HL-60/S4 treated with retinoic acid at 250 ng/mL for 4 days and 3 days (cell line): ENCODE results near the gene CES2.

Source experiments
- in situ Hi-C: fragments of 300-500 bp; cut with MboI; formaldehyde crosslinking; loops from 2 replicates; pipeline ENCODE4 v1.7.0; 2022; ENCODE audit warnings: low sequenced_read_pairs

Gene CES2

DNA sequence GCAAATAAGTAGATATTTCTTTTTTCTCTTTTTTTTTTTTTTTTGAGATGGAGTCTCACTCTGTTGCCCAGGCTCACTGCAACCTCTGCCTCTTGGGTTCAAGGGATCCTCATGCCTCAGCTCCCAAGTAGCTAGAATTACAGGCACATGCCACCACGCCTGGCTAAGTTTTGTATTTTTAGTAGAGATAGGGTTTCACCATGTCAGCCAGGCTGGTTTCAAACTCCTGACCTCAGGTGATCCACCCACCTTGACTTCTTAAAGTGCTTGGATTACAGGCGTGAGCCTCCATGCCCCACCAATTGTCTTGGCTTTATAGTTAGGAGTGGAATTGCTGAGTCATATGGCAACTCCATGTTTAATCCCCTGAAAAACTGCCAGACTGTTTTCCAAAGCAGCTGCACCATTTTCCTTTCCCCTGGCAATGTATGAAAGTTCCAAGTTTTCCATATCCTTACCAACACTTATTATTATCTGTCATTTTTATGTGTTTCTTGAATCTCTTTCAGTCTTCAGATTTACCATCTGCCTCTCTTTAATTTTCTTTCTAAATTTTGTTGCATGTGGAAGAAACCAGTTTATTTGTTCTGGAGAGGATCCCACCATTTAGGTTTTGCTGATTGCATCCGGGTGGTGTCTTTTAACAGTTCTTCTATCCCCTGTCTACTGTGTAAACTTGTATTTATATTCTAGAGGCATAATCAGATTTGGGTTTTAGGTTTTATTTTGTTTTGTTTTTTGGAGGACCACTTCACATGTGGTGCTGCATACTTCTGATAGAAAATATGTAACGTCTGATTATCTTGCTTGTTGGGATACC, 15.9 kb downstream of the CES2 start:
- in situ Hi-C loops: loop anchor here (25.0 kb wide), 2 partner anchors 211 to 486 kb away; partner anchors contain the start of genes B3GNT9, FBXL8, HSD11B2 and HSF4

DNA sequence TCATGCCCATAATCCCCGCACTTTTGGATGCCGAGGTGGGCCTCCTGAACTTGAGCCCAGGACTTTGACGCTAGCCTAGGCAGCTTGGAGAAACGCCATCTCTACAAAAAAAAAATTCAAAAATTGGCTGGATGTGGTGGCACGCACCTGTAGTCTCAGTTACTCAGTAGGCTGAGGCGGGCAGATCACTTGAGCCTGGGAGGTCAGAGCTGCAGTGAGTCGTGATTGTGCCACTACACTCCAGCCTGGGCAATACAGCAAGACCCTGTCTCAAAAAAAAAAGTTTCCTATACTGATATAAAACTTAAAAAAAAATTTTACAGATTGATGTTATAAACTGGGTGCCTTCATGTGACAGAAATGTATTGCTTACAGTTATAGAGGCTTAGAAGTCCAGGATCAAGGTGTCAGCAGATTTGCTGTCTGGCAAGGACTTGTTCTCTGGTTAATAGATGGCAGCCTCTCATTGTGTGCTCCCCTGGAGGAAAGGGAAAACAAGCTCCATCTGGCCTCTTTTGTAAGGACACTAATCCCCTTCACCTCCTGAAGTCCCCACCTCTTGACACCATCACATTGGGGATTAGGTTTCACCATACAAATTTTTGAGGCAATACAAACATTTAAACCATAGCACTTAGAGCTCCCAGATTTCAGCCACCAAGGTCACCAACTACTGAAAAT, 17.3 kb downstream of the CES2 start:
- in situ Hi-C loops: loop anchor here (25.0 kb wide), 2 partner anchors 210 to 485 kb away; partner anchors contain the start of genes B3GNT9, FBXL8, HSD11B2 and HSF4

DNA sequence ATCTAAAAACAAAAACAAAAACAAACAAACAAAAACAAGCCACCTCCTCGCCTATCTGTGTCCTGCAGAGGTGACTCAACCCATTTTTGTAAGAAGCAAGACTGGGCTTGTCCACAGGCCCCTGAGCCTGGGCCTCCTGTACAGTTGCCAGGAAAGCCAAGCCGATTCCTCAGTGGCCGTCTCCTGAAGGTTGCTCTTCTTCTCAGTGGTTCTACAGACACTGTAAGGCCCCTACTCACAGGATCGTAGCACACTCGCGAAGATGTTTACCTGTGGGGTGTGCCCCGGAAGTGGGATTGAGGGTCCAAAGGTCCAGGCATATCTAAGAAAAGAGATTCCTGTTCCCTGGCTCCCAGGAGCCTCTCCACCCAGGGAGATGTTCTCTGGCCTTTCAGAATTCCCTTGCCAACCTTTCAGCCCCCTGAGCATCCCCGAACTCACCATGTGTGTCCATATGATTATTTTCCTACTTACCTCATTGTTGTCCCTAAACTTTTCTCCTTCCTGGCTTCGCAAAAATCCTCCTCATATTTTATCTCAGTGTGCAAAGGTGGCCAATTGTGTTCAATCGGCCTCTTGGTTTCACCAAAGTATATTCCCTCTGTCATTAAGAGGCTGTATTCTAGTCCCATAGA, 18.3 kb downstream of the CES2 start:
- in situ Hi-C loops: loop anchor here (25.0 kb wide), 2 partner anchors 209 to 484 kb away; partner anchors contain the start of genes B3GNT9, FBXL8, HSD11B2 and HSF4

DNA sequence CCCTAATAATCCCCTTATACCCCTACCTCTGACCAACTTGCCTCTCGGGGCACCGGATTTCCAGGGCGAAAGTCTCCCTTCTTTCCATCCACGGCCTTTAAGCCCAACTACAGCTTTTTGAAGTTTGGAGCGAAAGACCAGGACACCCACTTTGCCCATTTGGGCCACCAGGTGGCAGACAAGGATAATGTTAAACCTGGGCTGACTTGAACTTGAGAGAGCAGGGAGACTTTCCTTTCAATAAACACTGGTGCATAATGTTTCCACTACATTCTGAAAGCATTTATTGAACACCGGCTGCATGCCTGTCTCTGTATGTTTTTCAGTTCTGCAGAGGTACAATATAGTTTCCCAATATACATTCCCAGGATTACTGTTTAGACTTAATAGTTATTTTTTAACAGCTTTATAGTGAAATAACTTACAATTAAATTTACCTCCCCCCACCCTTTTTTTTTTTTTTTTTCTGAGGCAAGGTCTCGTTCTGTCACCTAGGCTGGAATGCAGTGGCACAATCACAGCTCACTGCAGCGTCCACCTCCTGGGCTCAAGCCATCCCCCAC, 18.9 kb downstream of the CES2 start:
- in situ Hi-C loops: loop anchor here (25.0 kb wide), 2 partner anchors 208 to 483 kb away; partner anchors contain the start of genes B3GNT9, FBXL8, HSD11B2 and HSF4

DNA sequence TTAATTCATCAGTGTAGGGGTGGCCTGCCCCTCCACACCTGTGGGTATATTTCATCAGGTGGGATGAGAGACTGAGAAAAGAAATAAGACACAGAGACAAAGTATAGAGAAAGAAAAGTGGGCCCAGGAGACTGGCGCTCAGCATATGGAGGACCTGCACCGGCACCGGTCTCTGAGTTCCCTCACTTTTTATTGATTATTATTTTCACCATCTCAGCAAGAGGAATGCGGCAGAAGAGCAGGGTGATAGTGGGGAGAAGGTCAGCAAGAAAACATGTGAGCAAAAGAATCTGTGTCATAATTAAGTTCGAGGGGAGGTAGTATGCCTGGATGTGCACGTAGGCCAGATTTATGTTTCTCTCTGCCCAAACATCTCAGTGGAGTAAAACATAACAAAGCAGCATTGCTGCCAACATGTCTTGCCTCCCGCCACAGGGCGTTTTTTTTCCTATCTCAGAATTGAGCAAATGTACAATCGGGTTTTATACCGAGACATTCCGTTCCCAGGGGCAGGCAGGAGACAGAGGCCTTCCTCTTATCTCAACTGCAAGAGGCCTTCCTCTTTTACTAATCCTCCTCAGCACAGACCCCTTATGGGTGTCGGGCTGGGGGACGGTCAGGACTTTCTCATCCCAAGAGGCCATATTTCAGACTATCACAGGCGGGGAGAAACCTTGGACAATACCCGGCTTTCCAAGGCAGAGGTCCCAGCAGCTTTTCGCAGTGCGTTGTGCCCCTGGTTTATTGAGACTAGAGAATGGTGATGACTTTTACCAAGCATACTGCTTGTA, 20.2 kb downstream of the CES2 start:
- in situ Hi-C loops: loop anchor here (25.0 kb wide), 2 partner anchors 207 to 482 kb away; partner anchors contain the start of genes B3GNT9, FBXL8, HSD11B2 and HSF4

DNA sequence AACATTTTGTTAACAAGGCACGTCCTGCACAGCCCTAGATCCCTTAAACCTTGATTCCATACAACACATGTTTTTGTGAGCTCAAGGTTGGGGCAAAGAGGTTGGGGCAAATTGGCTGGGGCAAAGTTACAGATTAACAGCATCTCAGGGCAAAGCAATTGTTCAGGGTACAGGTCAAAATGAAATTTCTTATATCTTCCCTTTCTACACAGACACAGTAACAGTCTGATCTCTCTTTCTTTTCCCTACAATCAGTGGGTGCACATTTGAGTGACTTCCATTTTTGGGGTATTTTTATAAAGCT, 20.8 kb downstream of the CES2 start:
- in situ Hi-C loops: loop anchor here (25.0 kb wide), 2 partner anchors 206 to 481 kb away; partner anchors contain the start of genes B3GNT9, FBXL8, HSD11B2 and HSF4

DNA sequence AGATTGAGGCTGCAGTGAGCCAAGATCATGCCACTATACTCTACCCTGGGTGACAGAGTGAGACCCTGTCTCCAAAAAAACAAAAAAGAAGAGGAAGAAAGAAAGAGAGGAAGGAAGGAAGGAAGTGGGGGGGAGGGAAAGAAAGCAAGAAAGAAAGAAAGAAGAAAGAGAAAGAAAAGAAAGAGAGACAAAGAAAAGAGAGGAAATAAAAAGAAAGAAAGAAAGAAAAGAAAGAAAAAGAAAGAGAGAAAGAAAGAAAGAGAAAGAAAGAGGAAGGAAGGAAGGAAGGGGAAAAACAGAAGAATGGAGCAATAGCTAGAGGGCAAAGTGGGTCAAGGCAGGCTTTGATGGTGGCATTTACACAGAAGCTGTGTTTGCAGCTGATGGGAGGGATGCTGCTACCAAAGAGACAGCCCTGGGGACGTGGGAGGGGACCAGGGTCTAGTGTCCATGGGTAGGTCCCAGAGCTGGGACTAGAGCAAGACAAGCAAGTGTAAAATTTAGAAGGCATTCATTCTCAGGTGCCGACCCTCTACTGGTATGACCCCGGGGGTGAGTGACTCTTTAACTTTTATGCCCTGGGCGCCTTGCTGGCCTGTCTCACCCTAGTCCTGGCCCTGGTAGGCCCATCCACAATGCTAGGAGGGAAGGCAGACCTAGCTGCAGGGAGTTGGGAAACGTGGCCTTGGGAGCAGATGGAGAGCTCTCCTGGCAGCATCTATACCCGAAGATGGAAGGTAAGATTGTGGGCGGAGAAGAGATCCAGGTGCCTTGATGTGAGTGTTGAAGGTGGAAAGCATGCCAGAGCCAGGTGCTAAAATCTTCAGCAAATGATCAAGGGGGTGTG, 23.8 kb downstream of the CES2 start:
- in situ Hi-C loops: loop anchor here (25.0 kb wide), 2 partner anchors 203 to 478 kb away; partner anchors contain the start of genes B3GNT9, FBXL8, HSD11B2 and HSF4

DNA sequence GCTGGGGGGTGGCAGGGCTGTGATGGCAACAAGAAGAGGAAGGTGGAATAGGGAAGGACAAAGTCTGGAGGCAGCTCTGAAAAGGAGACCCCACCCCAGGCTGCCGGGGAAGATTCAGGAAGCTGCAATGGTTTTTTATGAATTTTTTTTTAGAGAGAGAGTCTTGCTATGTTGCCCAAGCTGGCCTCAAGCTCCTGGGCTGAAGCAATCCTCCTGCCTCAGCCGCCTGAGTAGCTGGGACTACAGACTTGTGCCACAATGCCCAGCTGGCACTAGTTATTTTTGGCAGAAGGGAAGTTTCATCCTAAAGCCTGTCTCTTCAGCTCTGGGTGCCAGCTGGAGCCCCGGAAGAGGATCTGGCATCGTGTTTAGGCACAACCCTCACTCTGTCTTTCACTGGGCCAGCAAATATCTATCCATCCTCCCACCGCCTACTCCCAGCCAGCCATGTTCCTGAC, 24.4 kb downstream of the CES2 start:
- in situ Hi-C loops: loop anchor here (25.0 kb wide), 2 partner anchors 203 to 478 kb away; partner anchors contain the start of genes B3GNT9, FBXL8, HSD11B2 and HSF4

DNA sequence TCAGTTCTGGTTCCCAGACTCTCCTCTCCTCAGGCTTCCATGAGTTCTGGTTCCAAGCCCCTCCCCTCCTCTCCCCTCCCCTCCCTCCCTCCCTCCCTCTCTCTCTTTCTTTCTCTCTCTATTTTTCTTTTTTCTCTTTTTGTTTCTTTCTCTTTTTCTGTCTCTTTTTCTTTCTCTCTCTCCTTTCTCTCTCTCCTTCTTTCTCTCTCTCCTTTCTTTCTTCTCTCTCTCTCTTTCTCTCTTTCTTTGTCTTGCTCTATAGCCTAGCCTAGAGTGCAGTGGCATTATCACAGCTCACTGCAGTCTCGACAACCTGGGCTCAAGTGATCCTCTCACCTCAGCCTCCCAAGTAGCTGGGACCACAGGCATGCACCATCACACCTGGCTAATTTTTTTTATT, 25.0 kb downstream of the CES2 start:
- in situ Hi-C loops: loop anchor here (25.0 kb wide), 2 partner anchors 202 to 477 kb away; partner anchors contain the start of genes B3GNT9, FBXL8, HSD11B2 and HSF4

DNA sequence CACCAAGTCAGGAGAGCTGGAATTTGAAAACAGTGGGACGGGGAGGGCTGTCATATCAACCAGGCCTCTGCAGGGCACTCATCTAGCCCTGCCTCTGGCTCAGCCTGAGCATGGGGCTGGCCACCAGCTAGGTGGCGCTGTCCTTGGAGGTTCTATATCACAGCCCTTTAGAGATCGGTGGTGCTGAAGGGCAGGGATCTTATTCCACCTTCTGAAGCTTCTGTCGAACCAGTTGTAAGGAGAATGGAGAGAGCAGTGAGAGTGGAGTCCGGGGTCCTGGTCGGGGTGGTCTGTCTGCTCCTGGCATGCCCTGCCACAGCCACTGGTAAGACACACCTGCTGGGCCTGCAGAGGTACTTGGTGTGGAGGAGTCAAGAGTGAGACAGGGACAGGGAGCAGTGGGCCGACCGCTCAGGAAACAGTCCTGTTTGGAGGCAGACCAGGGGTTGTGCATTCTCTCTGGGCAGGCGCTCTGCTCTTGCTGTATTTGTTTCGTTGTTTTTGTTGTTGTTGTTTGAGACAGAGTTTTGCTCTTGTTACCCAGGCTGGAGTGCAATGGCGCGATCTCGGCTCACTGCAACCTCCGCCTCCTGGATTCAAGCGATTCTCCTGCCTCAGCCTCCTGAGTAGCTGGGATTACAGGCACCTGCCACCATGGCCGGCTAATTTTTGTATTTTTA, 25.9 kb downstream of the CES2 start, which contains the start of gene CES3:
Gene CES3 (plus strand): TSS at position 202 of the 680 bp plus-strand sequence. CDS start 42 bp downstream, at position 244.
- in situ Hi-C loops: loop anchor here (25.0 kb wide), 2 partner anchors 201 to 476 kb away; partner anchors contain the start of genes B3GNT9, FBXL8, HSD11B2 and HSF4

DNA sequence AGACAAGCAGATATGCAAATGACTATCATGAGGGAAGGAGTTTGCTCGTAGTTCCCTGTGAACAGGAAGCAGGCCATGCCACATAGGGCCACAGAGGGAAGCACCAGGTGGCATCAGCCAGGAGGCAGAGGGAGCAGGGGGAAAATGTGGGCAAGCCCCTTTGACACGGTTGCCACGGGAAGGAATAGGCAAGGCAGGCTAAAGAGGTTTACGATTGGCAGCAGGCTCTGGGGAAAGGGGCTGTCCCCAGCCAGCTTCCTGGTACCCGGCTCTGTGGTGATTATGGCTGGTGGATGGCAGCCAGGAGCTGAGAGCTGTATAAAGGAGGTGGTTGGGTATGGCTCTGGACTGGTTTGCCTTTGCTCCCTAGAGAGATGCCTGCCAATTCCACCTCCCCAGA, 26.6 kb downstream of the CES2 start:
- in situ Hi-C loops: loop anchor here (25.0 kb wide), 2 partner anchors 200 to 475 kb away; partner anchors contain the start of genes B3GNT9, FBXL8, HSD11B2 and HSF4

DNA sequence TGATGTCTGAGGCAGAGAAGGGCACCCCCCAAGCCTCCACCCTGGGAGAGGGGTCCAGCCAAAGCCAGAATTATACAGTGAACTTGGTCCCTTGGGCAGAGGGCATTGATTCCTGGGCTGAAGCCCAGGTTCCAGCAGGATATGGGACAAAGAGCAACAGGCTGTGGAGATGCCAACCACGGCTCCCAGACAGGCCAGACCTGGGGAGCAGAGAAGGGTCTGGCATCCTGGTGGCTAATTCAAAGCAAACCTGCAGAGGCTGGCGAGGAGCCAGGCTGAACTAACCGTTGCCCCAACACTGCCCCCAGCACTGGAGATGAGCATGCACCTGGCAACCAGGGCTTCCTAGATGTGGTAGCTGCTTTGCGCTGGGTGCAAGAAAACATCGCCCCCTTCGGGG, 28.7 kb downstream of the CES2 start:
- in situ Hi-C loops: loop anchor here (25.0 kb wide), 2 partner anchors 198 to 473 kb away; partner anchors contain the start of genes B3GNT9, FBXL8, HSD11B2 and HSF4

DNA sequence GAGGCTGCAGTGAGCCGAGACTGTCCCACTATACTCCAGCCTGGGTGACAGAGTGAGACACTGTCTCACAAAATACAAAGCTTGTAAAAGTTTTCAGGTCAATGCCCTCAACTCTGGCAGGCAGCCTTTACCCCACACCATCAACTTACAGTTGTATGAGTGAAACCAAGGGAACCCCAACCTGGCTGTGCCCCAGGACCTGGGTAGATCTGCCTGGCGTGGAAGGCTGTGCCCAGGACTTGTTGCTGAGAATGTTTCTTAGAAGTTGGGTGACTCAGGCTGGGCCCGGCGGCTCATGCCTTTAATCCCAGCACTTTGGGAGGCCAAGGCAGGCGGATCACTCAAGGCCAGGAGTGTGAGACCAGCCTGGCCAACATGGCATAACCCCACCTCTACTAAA, 33.5 kb downstream of the CES2 start:
- in situ Hi-C loops: loop anchor here (25.0 kb wide), 2 partner anchors 193 to 468 kb away; partner anchors contain the start of genes B3GNT9, FBXL8, HSD11B2 and HSF4

DNA sequence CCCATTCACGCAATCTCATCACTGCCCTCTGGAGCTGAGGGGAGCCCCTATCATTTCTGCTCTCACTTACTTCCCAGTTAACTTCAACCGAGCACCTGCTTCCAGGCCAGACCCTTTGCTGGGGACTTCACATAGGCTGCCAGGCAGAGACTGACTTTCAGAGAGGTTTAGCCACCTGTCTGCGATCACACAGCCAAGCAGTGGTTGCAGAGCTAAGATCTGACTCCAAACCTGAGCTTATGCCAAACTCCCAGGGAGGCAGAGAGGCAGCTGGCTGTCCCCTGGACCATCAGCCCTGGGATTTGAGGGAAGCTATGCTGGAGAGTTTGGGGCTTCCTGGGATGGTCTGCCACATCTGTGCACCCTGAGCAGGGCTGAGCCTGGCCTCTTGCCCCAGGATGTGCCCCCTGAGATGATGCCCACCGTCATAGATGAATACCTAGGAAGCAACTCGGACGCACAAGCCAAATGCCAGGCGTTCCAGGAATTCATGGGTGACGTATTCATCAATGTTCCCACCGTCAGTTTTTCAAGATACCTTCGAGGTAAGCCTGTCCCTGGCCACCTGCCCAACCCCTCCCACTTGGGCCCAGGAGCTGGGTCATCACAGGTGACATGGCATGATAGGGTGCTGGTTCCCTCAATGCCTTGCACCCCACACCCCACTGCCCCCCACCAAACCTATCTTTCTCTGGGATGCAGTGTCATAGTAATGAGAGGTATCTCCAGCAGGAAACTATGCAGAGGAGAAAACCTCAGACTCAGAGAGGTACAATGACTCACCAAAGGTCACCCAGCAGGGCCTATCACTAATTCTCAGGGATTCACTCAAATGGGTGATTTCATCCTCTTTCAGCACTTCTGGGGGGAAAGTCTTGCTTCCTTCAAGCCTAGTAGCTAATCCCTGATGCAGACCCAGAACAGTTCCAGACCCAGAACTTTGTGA, 35.7 kb downstream of the CES2 start:
- in situ Hi-C loops: loop anchor here (25.0 kb wide), 2 partner anchors 191 to 466 kb away; partner anchors contain the start of genes B3GNT9, FBXL8, HSD11B2 and HSF4

DNA sequence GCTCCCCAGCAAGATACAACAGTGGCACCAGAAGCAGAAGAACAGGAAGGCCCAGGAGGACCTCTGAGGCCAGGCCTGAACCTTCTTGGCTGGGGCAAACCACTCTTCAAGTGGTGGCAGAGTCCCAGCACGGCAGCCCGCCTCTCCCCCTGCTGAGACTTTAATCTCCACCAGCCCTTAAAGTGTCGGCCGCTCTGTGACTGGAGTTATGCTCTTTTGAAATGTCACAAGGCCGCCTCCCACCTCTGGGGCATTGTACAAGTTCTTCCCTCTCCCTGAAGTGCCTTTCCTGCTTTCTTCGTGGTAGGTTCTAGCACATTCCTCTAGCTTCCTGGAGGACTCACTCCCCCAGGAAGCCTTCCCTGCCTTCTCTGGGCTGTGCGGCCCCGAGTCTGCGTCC, 37.7 kb downstream of the CES2 start:
- in situ Hi-C loops: loop anchor here (25.0 kb wide), 2 partner anchors 189 to 464 kb away; partner anchors contain the start of genes B3GNT9, FBXL8, HSD11B2 and HSF4

DNA sequence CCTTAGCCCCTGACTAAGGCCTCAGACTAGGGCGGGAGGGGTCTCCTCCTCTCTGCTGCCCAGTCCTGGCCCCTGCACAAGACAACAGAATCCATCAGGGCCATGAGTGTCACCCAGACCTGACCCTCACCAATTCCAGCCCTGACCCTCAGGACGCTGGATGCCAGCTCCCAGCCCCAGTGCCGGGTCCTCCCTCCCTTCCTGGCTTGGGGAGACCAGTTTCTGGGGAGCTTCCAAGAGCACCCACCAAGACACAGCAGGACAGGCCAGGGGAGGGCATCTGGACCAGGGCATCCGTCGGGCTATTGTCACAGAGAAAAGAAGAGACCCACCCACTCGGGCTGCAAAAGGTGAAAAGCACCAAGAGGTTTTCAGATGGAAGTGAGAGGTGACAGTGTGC, 38.4 kb downstream of the CES2 start:
- in situ Hi-C loops: loop anchor here (25.0 kb wide), 2 partner anchors 189 to 464 kb away; partner anchors contain the start of genes B3GNT9, FBXL8, HSD11B2 and HSF4
